Measurements from ENCODE around the gene PRLR. TPM values are rescaled to one million over a fixed set of nuclear protein-coding genes. Genes with fewer than 3 reads are reported as not detected.

Gene PRLR
- total and polyA plus RNA-seq, 2 of the 13 experiments (the other 11 are each of a cell fraction or from before 2014, with no cell fraction given): 12.2 to 13.3 TPM

- ChIA-PET POLR2A (no interaction called here), CTCF (ENCODE audit: low intra/inter-chr PET ratio, low total read pairs) (no interaction called here)
- H3K79me2 ChIP-seq (ENCODE audit: insufficient read depth, low read length): no peaks in the 10 kb centered on the region
- H3K4me3 ChIP-seq (replicated peaks in 1 of 3; ENCODE audit: insufficient read depth in 1 of 3, low read depth in 2 of 3, low read length in 3 of 3): no peak overlapping the region
- no peaks in the 10 kb centered on the region for H3K27me3 ChIP-seq (ENCODE audit: control insufficient read depth in 1 of 2, insufficient read depth in 2 of 2, low read length in 2 of 2)
- H3K4me1 ChIP-seq (ENCODE audit: insufficient read depth, low read length): no peaks in the 10 kb centered on the region
- no peak overlapping the region for H3K27ac ChIP-seq (ENCODE audit: extremely low read length, insufficient read depth, low read length)
- intact Hi-C loops (cut with micrococcal nuclease; ENCODE audit: unreplicated experiment) (no loop called here), in situ Hi-C loops (cut with HindIII; ENCODE audit: extremely low pct_ligation_motif_present, low pct_unique_long_range_greater_than_20kb) (no loop called here)
- DNase-seq (ENCODE audit: low spot score) (no peak), FAIRE-seq (no peak), ATAC-seq (no peak)
- no peak for TF ChIP-seq ZNF567 (CRISPR knock-in tag; IDR thresholded peaks at IDR 0.05; ENCODE audit: borderline replicate concordance)
- H3K36me3 ChIP-seq (replicated peaks in 1 of 2; ENCODE audit: control insufficient read depth in 1 of 2, insufficient read depth in 2 of 2, low read length in 2 of 2): no peaks in the 10 kb centered on the region
- no peaks in the 10 kb centered on the region for H3K9me3 ChIP-seq (ENCODE audit: low read length)
- no peak overlapping the region for H3K9ac ChIP-seq (ENCODE audit: insufficient read depth, low read depth, low read length)
- no TSS peak for BruUV-seq (replicated peaks)
- H2AFZ ChIP-seq (ENCODE audit: low read length): no peak overlapping the region
- H3K4me2 ChIP-seq (ENCODE audit: low read depth, low read length): no peak overlapping the region
- no peaks in the 10 kb centered on the region for H4K20me1 ChIP-seq (ENCODE audit: insufficient read depth, low read length)
Observed at GRCh38 chr5:35010676-35011075, 219.6 kb downstream of the PRLR start.

DNA sequence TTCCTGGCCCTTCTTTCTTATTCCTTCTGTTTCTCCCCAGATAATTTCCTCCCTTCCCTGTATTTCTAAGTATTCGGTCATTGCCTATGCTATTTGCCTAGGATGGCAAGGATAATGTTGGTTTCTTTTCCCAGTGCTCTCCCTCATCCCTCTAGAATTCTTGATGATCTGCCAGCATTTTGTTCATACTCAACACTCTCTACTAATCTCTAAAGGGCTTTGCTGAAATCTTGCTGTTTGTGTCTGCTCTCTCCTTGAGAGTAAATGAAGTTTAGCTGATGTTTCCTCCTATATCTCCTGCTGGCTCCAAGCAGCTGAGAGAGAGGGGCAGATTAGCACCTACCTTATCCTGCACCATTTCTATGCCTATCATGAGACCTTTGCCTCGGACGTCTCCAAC lies 220.6 kb downstream of the PRLR start:
- no peaks in the 10 kb centered on the region for H3K27me3 ChIP-seq (ENCODE audit: control insufficient read depth in 1 of 2, insufficient read depth in 2 of 2, low read length in 2 of 2)

More for the DNA sequence above, 220.6 kb downstream of the PRLR start:
- Histone ChIP-seq H3K4me1 (ENCODE audit: insufficient read depth, low read length) (no peaks in the 10 kb centered on the region), H4K20me1 (ENCODE audit: insufficient read depth, low read length) (no peaks in the 10 kb centered on the region), H2AFZ (ENCODE audit: low read length) (no peak overlapping the region), H3K9me3 (ENCODE audit: low read length) (no peaks in the 10 kb centered on the region), H3K4me2 (ENCODE audit: low read depth, low read length) (no peak overlapping the region), H3K4me3 (replicated peaks in 1 of 3; ENCODE audit: insufficient read depth in 1 of 3, low read depth in 2 of 3, low read length in 3 of 3) (no peak overlapping the region), H3K27ac (ENCODE audit: extremely low read length, insufficient read depth, low read length) (no peak overlapping the region), H3K79me2 (ENCODE audit: insufficient read depth, low read length) (no peaks in the 10 kb centered on the region), H3K36me3 (replicated peaks in 1 of 2; ENCODE audit: control insufficient read depth in 1 of 2, insufficient read depth in 2 of 2, low read length in 2 of 2) (no peaks in the 10 kb centered on the region), H3K9ac (ENCODE audit: insufficient read depth, low read depth, low read length) (no peak overlapping the region)
- POLR2A ChIA-PET: no interaction called here
- WGBS (ENCODE audit: low lambda C conversion rate): 73% methylated on average over 3 of the region's 3 CpGs
- FAIRE-seq (no peak), DNase-seq (ENCODE audit: low spot score) (no peak), ATAC-seq (no peak)
- in situ Hi-C loops (cut with HindIII; ENCODE audit: extremely low pct_ligation_motif_present, low pct_unique_long_range_greater_than_20kb) (loop anchor here (10.0 kb wide), 1 partner anchor 525 kb away; no protein-coding TSS in a partner anchor), intact Hi-C loops (cut with micrococcal nuclease; ENCODE audit: unreplicated experiment) (no loop called here)
- CTCF ChIA-PET (ENCODE audit: low intra/inter-chr PET ratio, low total read pairs): no interaction called here
- no TSS peak for BruUV-seq (replicated peaks)
- TF ChIP-seq RXRA (CRISPR knock-in tag; IDR thresholded peaks at IDR 0.05) (no peak), KDM5B (CRISPR knock-in tag; IDR thresholded peaks at IDR 0.05; ENCODE audit: borderline replicate concordance) (no peak), KLF16 (CRISPR knock-in tag; IDR thresholded peaks at IDR 0.05) (no peak), ZNF430 (CRISPR knock-in tag; IDR thresholded peaks at IDR 0.05) (no peak), AHR (CRISPR knock-in tag; IDR thresholded peaks at IDR 0.05) (no peak), ZNF232 (CRISPR knock-in tag; IDR thresholded peaks at IDR 0.05; ENCODE audit: borderline replicate concordance) (no peak), ZFX (CRISPR knock-in tag; IDR thresholded peaks at IDR 0.05; ENCODE audit: low read depth) (no peak)
